NCI-H2081 treated with DMSO at 0.1 percent for 48 hours (cell line): Measurements from ENCODE around the gene RBL2.
"Not testable (repeated sequence)": the region's sequence is repeated elsewhere in the genome, so short reads cannot be mapped to it uniquely, and the experiment has no call there.

ENCODE experiments used
- DNase-seq: peaks from one replicate; lab custom pipeline; 2025; lab: John Stamatoyannopoulos, UW

The RBL2 gene

DNA sequence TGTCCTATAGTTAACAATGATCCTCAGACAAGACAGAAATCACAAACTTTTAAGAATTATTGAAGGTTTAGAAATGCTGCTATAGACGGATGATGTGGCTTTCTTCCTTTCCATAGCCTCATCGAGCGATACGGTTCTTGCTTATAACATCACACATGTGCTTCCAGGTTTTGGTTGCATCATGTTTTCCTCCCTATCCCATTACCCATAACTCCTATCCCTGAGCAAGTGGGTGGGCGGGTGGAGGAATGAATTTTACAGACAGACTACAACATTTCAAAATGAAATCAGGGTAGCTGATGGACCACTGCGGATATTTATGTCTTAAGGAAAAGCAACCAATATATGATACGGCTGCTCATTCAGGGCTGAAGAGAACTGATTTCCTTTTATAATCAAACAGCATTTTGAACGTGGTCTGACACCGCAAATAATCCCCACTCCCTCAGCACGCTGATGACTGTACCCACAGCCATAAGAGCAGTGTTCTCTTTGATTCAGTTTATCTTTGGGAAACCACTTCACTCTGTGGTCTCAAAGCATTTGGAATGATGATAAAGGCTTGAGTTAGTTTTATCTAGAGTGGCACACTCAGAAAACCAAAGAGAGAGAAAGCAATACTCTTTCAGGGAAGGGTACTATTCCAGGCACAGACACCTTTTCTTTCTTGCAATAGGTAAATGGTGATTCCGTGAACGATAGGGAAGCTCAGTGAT is 73.4 kb downstream of the RBL2 start:
- DNase-seq: no peak

DNA sequence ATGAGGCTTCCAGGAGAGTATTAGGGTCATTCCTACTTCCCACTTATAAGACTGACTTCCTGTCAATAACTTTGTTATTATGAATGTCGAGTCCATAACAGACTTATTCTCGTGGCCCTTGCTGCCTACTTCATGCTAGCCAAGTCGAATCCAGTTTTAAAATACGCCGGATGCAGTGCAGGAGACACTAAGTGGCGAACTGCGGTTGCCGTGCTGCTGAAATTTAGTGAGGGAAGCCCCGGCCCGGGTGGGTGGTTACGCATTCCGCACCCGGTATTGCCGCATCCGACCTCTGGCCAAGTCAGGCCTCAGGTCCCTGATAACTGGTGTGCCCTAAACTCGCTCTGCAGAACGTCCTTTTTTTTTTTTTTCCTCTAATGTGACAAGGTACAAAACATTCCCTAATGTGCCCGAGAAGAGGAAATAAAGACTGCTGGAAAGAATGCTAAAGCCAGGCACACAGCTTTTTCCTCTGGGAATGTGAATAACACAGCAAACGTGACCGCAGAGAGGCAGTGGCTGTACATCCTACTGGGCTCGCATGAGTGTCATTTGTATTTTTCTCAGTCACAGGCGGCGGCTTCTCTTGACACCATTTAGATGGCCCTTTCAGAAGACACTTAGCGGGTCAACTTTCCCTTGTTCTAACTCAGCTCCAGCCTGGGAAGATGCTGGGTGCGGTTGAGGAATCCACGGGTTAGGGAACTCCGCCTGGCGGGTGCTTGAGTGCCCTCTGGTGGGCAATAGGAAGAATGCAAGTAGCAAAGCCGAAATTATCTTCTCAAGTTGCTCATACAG is 75.8 kb downstream of the RBL2 start:
- DNase-seq: no peak

DNA sequence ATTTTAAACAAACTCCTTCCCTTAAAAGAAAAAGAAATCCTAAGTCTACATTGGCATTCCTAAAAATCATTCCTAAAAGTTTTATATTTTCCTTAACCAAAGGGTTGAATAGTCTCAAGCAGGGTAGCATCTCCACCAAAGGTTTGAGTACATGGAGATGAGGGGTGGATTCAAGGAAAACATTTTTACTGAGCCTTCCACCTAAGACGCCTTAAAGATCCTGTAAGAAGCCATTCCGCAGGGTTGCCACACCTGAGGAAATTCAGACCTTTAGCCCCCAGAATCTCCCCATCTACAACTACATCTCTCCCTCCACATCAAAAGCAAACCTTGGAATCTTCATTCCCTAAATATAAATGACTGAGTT is 76.4 kb downstream of the RBL2 start:
- no peak for DNase-seq

DNA sequence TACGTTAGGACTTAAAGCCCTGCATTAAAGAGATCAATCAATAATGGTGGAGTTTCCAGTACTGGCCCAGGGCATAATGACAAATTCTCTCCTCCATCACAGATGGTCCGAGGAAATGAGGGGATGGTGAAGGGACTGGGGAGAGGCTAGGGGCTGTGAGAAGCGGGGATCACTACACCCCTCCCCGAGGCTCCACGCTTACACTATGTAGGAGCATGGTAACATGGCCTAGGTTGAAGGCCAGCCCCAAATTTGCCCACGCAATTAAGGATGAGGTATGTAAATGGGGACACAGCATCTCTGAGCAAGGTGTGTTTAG is 76.8 kb downstream of the RBL2 start:
- no peak for DNase-seq

DNA sequence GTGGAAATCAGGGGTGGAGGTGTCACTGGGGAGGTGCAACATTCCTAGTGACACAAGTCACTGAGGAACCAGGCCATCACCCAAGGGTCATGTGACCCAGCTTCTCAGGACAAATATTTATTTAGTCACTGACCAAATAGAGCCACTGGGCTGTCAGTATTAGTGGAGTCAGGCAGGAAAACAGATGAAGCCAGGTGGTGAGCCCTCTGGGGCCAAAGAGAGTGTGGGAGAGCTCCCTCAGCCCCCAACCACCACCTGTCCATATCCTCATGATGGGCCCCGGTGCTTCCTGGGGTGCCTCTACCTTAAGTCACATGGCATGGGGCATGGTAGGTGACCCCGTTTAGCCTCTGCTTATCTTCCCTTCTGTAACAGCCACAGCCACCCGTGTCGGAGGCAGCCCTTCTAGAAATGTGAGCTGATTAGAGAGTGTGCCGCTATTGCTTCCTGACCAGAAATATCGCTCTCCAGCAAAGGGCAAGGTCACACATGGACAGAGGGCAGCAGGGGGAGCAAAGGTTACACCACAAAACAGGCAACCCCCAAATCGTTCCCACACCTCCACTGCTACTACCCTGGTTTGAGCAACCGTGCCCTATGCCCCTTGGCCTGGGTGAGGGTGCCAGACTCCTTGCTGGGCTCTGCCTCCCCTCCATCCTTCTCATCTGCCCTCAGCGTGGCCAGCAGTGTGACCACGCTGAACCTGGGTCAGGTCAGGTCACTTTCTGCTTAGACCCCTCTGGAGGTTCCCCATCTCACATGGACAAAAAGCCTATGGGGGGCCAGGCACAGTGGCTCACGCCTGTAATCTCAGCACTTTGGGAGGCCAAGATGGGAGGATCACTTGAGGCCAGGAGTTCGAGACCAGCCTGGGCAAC is 77.4 kb downstream of the RBL2 start:
- no peak for DNase-seq

DNA sequence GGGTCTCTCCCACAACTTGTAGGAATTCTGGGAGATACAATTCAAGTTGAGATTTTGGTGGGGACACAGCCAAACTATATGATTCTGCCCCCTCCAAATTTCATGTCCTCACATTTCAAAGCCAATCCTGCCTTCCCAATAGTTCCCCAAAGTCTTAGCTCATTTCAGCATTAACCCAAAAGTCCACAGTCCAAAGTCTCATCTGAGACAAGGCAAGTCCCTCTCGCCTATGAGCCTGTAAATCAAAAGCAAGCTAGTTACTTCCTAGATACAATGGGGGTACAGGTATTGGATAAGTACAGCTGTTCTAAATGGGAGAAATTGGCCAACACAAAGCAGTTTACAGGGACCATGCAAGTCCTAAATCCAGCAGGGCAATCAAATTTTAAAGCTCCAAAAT is 78.5 kb downstream of the RBL2 start:
- DNase-seq: not testable (repeated sequence)

DNA sequence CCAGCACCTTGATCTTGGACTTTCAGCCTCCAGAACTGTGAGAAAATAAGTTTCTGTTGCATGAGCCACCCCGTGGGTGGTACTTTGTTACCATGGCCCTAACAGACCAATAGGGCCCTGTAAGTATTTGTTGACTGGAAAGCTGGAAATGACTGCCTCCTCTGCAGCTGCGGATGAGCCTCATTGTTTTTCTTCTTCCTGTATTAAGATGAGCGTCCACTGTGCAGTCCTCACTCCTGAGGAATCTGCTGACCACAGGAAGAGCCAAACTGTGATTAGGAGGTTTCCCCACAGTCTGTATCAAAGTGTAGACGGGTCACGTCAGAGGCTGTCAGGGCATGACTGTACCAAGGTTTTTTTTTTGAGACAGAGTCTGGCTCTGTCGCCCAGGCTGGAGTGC is 81.0 kb downstream of the RBL2 start:
- DNase-seq: no peak

GRCh38 chr16:53515811-53516210 is 81.5 kb downstream of the RBL2 start:
- DNase-seq: no peak

GRCh38 chr16:53517851-53518250 is 83.6 kb downstream of the RBL2 start:
- no peak for DNase-seq

DNA sequence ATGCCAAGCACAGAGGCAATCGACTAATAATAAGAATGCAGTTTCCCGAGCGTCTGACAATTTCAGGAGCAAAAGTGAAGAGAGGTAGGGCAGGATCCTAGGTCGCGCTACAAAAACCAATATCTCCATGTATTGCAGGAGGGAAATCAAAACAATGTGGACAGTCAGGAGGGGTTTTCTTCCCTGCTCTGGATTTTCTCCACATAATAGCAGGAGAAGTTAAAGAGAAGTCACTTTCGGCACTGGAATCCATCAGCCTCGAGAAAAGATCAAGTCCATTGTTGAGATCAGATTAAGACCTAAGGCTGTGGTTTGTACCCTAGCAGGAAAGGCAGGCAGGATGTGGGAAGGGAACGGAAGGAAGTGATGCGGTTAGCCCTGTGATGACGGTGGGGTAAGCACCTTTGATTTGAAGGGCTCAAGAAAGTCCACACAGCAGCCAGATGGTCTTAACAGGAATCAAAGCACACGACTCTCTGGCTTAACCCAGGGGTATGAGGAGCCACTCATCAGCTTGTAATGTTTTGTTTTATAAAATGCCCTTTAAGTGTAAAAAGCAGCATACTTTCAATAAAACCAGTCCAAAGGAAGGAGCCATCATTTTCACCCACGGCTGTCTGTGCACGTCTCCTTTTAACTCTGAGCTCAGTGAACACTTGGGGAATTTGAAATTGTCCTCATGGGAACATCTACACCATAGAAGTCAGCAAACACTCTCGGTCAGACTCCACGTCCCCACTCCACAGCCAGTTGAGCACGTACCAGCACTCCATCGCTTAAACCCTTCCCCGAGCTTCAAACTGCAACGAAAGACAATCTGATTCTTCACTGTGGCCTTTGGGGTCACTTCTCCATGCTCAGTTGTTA is 84.5 kb downstream of the RBL2 start:
- DNase-seq: no peak

GRCh38 chr16:53519417-53520091 is 85.3 kb downstream of the RBL2 start:
- no peak for DNase-seq

DNA sequence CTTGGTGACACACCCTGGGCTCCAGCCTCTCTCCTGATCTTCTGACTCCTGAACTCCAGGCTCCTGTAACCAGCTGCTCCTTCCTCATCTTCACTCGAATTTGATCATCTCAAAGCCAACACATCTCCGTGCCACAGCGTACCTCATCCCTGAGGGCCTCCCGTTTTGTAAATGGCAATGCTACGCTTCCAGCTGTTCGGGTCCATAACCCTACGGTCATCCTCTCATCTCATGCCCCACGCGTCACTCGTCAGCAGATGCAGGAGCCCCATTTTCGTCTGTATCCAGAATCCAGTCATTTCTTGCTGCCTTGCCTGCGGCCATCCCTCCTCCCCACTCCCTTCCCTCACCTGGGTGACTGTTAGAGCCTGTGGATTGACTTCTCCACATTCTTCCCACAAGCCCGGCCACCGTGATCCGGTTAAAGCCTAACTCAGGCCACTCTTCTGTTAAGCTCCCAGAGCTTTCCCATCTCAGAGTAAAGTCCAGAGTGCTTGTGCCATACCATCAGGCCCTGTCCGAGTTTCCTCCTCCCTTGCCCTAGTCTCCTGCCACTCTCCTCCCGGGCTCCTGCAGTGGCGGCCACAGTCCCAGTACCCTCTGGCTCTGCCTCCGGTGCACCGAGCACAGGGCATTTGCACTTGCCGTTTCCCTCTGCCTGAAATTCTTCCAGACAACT is 89.0 kb downstream of the RBL2 start:
- no peak for DNase-seq

DNA sequence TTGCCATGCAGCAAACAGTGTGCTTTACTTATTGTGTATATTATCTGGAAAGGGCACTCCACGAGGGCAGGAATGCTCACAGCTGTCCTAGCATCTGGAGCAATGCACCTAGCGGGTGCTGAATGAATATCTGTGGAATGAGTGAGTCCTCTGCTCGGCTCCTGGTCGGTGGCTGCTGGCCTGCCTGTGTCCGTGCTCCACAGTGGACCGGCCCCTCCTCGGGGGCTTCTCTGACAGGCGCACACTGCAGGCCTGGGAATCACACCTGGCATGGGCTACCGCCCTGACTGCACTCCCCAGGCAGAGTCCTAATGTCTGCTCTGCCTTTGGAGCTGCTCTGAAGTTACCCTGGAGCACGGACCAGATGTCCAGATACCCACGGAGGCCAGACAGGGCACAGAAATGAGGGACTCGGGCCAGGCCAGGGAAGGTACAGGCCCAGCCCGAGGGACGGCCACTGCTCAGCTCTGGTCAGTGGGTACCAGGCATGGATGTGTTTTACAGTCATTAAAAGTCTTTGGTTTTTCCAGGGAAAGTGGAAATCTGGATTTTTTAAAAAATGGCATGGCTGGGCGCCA is 89.8 kb downstream of the RBL2 start:
- no peak for DNase-seq

DNA sequence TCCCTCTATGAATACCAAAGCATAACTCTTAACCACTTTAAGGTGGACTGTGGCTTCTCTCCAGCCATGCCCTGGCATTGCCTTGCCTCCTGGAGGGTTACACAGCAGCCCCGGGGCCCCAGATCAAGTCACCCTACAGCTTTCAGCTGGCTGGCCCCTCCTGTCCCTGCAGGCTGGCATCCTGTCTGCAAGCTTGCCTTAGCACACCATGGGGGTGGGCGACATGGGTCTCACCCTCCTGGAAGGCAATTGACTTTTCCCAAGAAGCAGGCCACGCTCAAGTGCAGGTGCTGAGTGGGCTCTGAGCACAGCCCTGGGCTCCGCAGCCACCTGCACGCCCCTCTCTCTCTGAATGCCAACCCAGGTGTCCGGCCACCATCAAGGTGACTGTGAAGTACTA is 94.5 kb downstream of the RBL2 start:
- no peak for DNase-seq

DNA sequence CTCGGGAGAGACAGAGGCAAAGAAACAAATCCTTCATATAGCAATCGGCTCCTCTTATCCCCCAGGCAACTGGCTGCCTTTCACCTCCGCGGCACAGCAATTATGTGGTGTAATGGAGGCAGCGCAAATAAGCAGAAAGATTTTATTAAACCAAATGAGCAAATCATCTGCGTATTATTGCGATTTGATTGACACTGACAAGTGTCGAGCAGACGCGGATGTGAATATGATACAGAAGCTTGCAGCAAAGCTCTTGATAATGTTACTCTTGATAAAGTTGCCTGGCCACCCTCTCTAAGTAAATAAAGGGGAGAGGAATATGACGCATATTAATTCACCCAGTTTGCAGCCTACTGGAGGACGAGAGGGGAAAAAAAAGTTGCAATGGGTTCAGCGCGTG is 95.2 kb downstream of the RBL2 start:
- no peak for DNase-seq

DNA sequence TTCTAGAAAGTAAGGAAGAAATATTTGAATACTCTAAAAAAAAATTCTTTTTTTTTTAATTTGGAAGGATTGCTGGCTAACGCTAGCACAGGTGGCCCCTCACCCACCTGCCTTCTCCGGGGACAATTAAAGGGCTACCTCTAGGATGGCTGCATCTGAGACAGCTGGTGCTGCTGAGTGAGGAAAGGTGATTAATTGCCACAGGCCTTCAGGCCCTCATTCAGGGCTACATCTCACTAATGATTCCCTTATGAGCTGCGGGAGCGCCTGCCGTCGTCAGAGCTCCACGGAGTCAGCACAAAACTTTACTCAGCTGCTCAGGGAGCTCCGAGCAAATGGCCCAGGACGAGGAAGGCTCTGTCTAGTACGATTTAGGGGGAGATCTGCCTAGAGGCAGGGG is 95.8 kb downstream of the RBL2 start:
- no peak for DNase-seq

GRCh38 chr16:53530741-53531140 is 96.5 kb downstream of the RBL2 start:
- DNase-seq: no peak

GRCh38 chr16:53534206-53534605 is 99.9 kb downstream of the RBL2 start:
- no peak for DNase-seq

DNA sequence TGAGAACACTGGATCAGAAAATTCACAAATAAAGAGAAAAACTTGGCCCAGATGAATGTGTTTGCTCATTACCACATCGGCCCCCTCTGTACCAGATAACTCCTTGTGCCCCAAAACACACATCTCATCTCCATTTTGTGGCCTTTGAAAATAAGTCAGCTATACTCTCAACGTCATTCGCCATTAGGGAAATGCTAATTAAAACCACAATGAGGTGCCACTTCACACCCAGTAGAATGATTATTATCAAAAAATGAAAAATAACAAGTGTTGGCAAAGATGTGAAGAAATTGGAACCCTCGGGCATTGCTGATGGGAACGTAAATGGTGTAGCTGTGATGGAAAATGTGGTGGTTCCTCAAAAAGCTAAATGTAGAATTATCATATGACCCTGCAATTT is 103.4 kb downstream of the RBL2 start:
- no peak for DNase-seq

DNA sequence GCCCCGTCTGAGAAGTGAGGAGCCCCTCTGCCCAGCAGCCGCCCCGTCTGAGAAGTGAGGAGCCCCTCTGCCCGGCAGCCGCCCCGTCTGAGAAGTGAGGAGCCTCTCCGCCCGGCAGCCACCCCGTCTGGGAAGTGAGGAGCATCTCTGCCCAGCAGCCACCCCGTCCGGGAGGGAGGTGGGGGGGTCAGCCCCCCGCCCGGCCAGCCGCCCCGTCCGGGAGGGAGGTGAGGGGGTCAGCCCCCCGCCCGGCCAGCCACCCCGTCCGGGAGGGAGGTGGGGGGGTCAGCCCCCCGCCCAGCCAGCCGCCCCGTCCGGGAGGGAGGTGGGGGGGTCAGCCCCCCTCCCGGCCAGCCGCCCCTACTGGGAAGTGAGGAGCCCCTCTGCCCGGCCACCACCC is 105.1 kb downstream of the RBL2 start:
- not testable (repeated sequence) for DNase-seq
